ENCODE results near the gene MINDY2. TPM values are rescaled to one million over a fixed set of nuclear protein-coding genes. Genes with fewer than 3 reads are reported as not detected.

MINDY2 gene
- total and polyA plus RNA-seq, 3 experiments from 2014 or later: 9.6 to 18.8 (median 12.1) TPM

DNA sequence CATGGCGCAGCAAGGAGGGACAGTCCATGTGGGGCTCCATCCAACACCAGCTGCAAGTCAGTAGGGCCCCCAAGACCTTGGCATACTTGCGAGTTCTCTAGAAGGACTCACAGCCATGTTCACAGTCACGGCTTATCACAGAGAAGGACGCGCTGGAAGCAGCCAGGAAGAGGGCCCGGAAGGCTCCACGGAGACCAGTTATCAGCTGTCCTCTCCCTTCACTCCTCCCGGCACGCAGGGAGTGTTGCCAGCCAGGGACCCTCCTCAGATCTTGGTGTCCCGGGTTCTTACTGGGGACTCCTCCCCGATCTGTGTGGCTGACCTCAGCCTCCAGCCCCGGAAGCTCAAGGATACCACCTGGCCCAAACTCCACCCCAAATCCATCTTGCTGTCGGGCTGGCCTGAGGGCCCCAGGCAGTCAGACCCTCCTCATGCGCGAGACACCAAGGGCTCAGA is 94.4 kb downstream of the MINDY2 start:
- no peak overlapping the region for H3K4me3 ChIP-seq (ENCODE audit: low read length)
- CTCF ChIA-PET: no interaction called here
- no peaks in the 10 kb centered on the region for H3K27me3 ChIP-seq (ENCODE audit: insufficient read depth, low read length, poor library complexity, severe bottlenecking)
- H3K9me3 ChIP-seq (ENCODE audit: low read length): no peaks in the 10 kb centered on the region
- no peak for DNase-seq
- peaks cover 5 to 7% of the 10 kb centered on the region in 2 donors for H3K27me3 Mint-ChIP-seq
- no peaks in the 10 kb centered on the region for H3K36me3 Mint-ChIP-seq
- no peak overlapping the region for H3K27ac ChIP-seq (ENCODE audit: low read depth, low read length)
- no peaks in the 10 kb centered on the region for H3K36me3 ChIP-seq (ENCODE audit: insufficient read depth, low read length)
- no peaks in the 10 kb centered on the region for H3K9me3 Mint-ChIP-seq
- peaks cover 12 to 19% (median 18%) of the 10 kb centered on the region in 3 donors for H3K4me1 Mint-ChIP-seq
- POLR2A ChIA-PET: no interaction called here
- no peaks in the 10 kb centered on the region for H3K4me1 ChIP-seq (ENCODE audit: insufficient read depth, low read length)
- H3K4me3 Mint-ChIP-seq: no peak overlapping the region
- H3K27ac Mint-ChIP-seq: peak overlapping the region in 1 of 8 donors; percentile 82

DNA sequence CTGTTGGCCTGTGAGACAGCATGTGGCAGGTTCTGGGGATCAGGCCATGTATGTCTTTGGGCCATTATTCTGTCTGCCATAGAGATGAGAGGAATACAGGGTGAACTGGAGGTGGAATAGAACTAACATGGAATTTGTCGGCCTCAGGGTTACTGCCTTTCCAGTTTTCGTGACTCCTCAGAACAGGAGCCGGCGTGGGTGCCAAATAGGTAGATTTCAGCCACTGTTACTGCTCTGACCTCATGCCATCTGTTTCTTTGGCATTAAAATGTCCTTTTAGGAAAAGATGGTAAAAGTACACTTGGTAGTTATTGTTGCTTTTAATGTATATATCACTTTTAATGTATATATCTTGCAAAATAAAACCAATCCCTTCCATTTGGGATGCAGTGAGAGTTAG is 96.8 kb downstream of the MINDY2 start:
- H3K36me3 ChIP-seq (ENCODE audit: insufficient read depth, low read length): no peaks in the 10 kb centered on the region
- H3K9me3 Mint-ChIP-seq: no peaks in the 10 kb centered on the region
- no peak overlapping the region for H3K4me3 Mint-ChIP-seq
- CTCF ChIA-PET: no interaction called here
- no peaks in the 10 kb centered on the region for H3K9me3 ChIP-seq (ENCODE audit: low read length)
- no peaks in the 10 kb centered on the region for H3K4me1 ChIP-seq (ENCODE audit: insufficient read depth, low read length)
- no peak for DNase-seq
- no peak overlapping the region for H3K4me3 ChIP-seq (ENCODE audit: low read length)
- peaks cover 4 to 7% (median 6%) of the 10 kb centered on the region in 3 donors for H3K4me1 Mint-ChIP-seq
- H3K27me3 Mint-ChIP-seq: peaks cover 5 to 7% of the 10 kb centered on the region in 2 donors
- H3K27ac ChIP-seq (ENCODE audit: low read depth, low read length): no peak overlapping the region
- H3K27ac Mint-ChIP-seq: peak overlapping the region in 2 of 8 donors; percentile 33 to 54
- no peaks in the 10 kb centered on the region for H3K36me3 Mint-ChIP-seq
- H3K27me3 ChIP-seq (ENCODE audit: insufficient read depth, low read length, poor library complexity, severe bottlenecking): no peaks in the 10 kb centered on the region
- POLR2A ChIA-PET: no interaction called here

- Mint-ChIP-seq H3K36me3 (no peaks in the 10 kb centered on the region), H3K27me3 (no peaks in the 10 kb centered on the region), H3K27ac (no peak overlapping the region), H3K4me1 (no peaks in the 10 kb centered on the region), H3K9me3 (no peaks in the 10 kb centered on the region), H3K4me3 (no peak overlapping the region)
- H3K9me3 ChIP-seq (ENCODE audit: low read length): no peaks in the 10 kb centered on the region
- H3K4me3 ChIP-seq (ENCODE audit: low read length): no peak overlapping the region
- H3K27ac ChIP-seq (ENCODE audit: low read depth, low read length): no peak overlapping the region
- CTCF ChIA-PET: no interaction called here
- no peak for DNase-seq
- no peaks in the 10 kb centered on the region for H3K4me1 ChIP-seq (ENCODE audit: insufficient read depth, low read length)
- POLR2A ChIA-PET: no interaction called here
- H3K36me3 ChIP-seq (ENCODE audit: insufficient read depth, low read length): no peaks in the 10 kb centered on the region
- no peaks in the 10 kb centered on the region for H3K27me3 ChIP-seq (ENCODE audit: insufficient read depth, low read length, poor library complexity, severe bottlenecking)
These were observed 99.3 kb downstream of the MINDY2 start for GRCh38 chr15:58870451-58870850.

- H3K27ac ChIP-seq (ENCODE audit: low read depth, low read length): no peak overlapping the region
- H3K36me3 ChIP-seq (ENCODE audit: insufficient read depth, low read length): no peaks in the 10 kb centered on the region
- DNase-seq: no peak
- peaks cover 0 to 18% (median 13%) of the 10 kb centered on the region in 3 donors for H3K36me3 Mint-ChIP-seq
- no peaks in the 10 kb centered on the region for H3K27me3 ChIP-seq (ENCODE audit: insufficient read depth, low read length, poor library complexity, severe bottlenecking)
- no peaks in the 10 kb centered on the region for H3K9me3 Mint-ChIP-seq
- ChIA-PET CTCF (no interaction called here), POLR2A (interaction anchor here (0.5 kb wide), 1 partner anchor 55 kb away, joined by 3 read pairs; no protein-coding TSS in a partner anchor)
- no peak overlapping the region for H3K4me3 ChIP-seq (ENCODE audit: low read length)
- no peaks in the 10 kb centered on the region for H3K27me3 Mint-ChIP-seq
- peaks cover 0 to 3% (median 0%) of the 10 kb centered on the region in 3 donors for H3K4me1 Mint-ChIP-seq
- H3K4me1 ChIP-seq (ENCODE audit: insufficient read depth, low read length): no peaks in the 10 kb centered on the region
- no peaks in the 10 kb centered on the region for H3K9me3 ChIP-seq (ENCODE audit: low read length)
- no peak overlapping the region for H3K4me3 Mint-ChIP-seq
- H3K27ac Mint-ChIP-seq: no peak overlapping the region
These were observed 102.2 kb downstream of the MINDY2 start for GRCh38 chr15:58873267-58873666.

GRCh38 chr15:58875343-58875742 is 104.2 kb downstream of the MINDY2 start:
- Histone ChIP-seq H3K4me1 (ENCODE audit: insufficient read depth, low read length) (no peaks in the 10 kb centered on the region), H3K27me3 (ENCODE audit: insufficient read depth, low read length, poor library complexity, severe bottlenecking) (no peaks in the 10 kb centered on the region), H3K4me3 (ENCODE audit: low read length) (no peak overlapping the region), H3K27ac (ENCODE audit: low read depth, low read length) (no peak overlapping the region), H3K36me3 (ENCODE audit: insufficient read depth, low read length) (peaks cover 17% of the 10 kb centered on the region), H3K9me3 (ENCODE audit: low read length) (no peaks in the 10 kb centered on the region)
- CTCF ChIA-PET: interaction anchor here (1.4 kb wide), 1 partner anchor 11 kb away, joined by 3 read pairs; no protein-coding TSS in a partner anchor
- H3K27me3 Mint-ChIP-seq: no peaks in the 10 kb centered on the region
- no peaks in the 10 kb centered on the region for H3K9me3 Mint-ChIP-seq
- no peak overlapping the region for H3K4me3 Mint-ChIP-seq
- peaks cover 0 to 3% (median 2%) of the 10 kb centered on the region in 3 donors for H3K4me1 Mint-ChIP-seq
- peak overlapping the region in 1 of 8 donors; percentile 64 for H3K27ac Mint-ChIP-seq
- H3K36me3 Mint-ChIP-seq: peaks cover 0 to 39% (median 23%) of the 10 kb centered on the region in 3 donors
- POLR2A ChIA-PET: interaction anchor here (0.7 kb wide), 1 partner anchor 105 kb away, joined by 4 read pairs; no protein-coding TSS in a partner anchor
- DNase-seq: no peak

GRCh38 chr15:58876306-58877106 is 105.4 kb downstream of the MINDY2 start:
- no peaks in the 10 kb centered on the region for H3K9me3 ChIP-seq (ENCODE audit: low read length)
- H3K27me3 ChIP-seq (ENCODE audit: insufficient read depth, low read length, poor library complexity, severe bottlenecking): no peaks in the 10 kb centered on the region
- POLR2A ChIA-PET: interaction anchor here (0.6 kb wide), 1 partner anchor 127 kb away, joined by 5 read pairs; the partner anchor contains the start of gene ADAM10
- H3K4me3 Mint-ChIP-seq: no peak overlapping the region
- peaks cover 2 to 51% (median 29%) of the 10 kb centered on the region in 3 donors for H3K36me3 Mint-ChIP-seq
- no peaks in the 10 kb centered on the region for H3K4me1 ChIP-seq (ENCODE audit: insufficient read depth, low read length)
- no peak overlapping the region for H3K4me3 ChIP-seq (ENCODE audit: low read length)
- no peak overlapping the region for H3K27ac ChIP-seq (ENCODE audit: low read depth, low read length)
- DNase-seq: no peak
- H3K27ac Mint-ChIP-seq: peak overlapping the region in 4 of 8 donors; percentile 1 to 56 (median 10)
- H3K36me3 ChIP-seq (ENCODE audit: insufficient read depth, low read length): peaks cover 17% of the 10 kb centered on the region
- no peaks in the 10 kb centered on the region for H3K9me3 Mint-ChIP-seq
- peaks cover 0 to 3% (median 2%) of the 10 kb centered on the region in 3 donors for H3K4me1 Mint-ChIP-seq
- CTCF ChIA-PET: interaction anchor here (1.2 to 1.4 kb wide), 2 partner anchors 12 to 15 kb away, joined by 3 read pairs; no protein-coding TSS in a partner anchor
- no peaks in the 10 kb centered on the region for H3K27me3 Mint-ChIP-seq

DNA sequence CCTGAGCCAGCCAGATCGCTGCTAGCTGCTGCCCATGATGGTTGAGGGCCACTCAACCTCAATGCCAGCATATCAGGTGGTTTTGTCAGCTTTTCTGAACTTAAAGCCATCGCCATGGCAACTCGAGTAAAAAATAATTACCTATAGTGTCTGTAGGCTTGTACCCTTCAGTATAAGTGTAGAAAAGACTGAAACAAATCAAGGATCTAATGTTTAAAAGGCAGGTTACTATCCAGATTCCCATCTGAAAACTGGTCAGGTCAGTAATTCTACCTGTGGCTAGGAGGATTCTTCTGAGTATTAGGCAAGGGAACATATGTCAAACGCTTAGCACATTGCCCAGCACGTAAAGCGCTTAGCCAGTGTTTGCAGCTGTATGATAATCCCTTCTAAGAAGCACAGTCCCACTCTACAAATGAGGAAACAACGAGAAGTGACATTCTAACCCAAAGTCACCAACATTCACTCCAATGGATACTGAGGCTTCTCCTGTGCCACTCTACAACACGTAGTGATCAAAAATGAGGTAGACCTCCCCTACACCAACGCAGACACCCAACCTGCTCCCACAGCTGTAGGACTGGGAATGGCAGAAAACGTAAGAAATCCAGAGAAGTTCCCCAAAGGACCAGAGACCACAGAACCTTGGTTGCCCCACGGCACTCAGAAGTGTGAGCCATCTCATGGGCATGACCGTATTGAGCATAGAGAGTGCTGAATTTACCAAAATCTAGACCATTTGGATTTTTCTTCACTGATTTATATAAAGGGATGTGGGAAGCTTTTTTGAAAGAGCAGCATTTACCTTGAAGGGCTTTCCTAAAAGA is 107.1 kb downstream of the MINDY2 start:
- CTCF ChIA-PET: no interaction called here
- peaks cover 0 to 3% (median 2%) of the 10 kb centered on the region in 3 donors for H3K4me1 Mint-ChIP-seq

More for the DNA sequence above, 107.1 kb downstream of the MINDY2 start:
- no peak overlapping the region for H3K4me3 ChIP-seq (ENCODE audit: low read length)
- no peaks in the 10 kb centered on the region for H3K27me3 ChIP-seq (ENCODE audit: insufficient read depth, low read length, poor library complexity, severe bottlenecking)
- H3K4me1 ChIP-seq (ENCODE audit: insufficient read depth, low read length): no peaks in the 10 kb centered on the region
- POLR2A ChIA-PET: interaction anchor here (0.5 kb wide), 1 partner anchor 111 kb away, joined by 3 read pairs; no protein-coding TSS in a partner anchor
- DNase-seq: no peak
- H3K9me3 ChIP-seq (ENCODE audit: low read length): no peaks in the 10 kb centered on the region
- Mint-ChIP-seq H3K4me3 (no peak overlapping the region), H3K9me3 (no peaks in the 10 kb centered on the region), H3K27ac (no peak overlapping the region), H3K36me3 (peaks cover 9 to 63% (median 39%) of the 10 kb centered on the region in 3 donors), H3K27me3 (no peaks in the 10 kb centered on the region)
- no peak overlapping the region for H3K27ac ChIP-seq (ENCODE audit: low read depth, low read length)
- peaks cover 28% of the 10 kb centered on the region for H3K36me3 ChIP-seq (ENCODE audit: insufficient read depth, low read length)
